ENCODE measurements around the gene S100A10. TPM values are rescaled to one million over a fixed set of nuclear protein-coding genes. Genes with fewer than 3 reads are reported as not detected.

S100A10 gene
- total RNA-seq, 1 experiment from 2014 or later, result 1,694 TPM

- Mint-ChIP-seq H3K27me3 (ENCODE audit: insufficient read depth, unreplicated experiment) (no peaks in the 10 kb centered on the region), H3K9me3 (ENCODE audit: unreplicated experiment) (no peaks in the 10 kb centered on the region), H3K4me1 (ENCODE audit: insufficient read depth, unreplicated experiment) (peaks cover 28% of the 10 kb centered on the region), H3K36me3 (ENCODE audit: insufficient read depth, unreplicated experiment) (peaks cover 9% of the 10 kb centered on the region), H3K4me3 (ENCODE audit: unreplicated experiment) (no peak overlapping the region), H3K27ac (ENCODE audit: low read depth, unreplicated experiment) (peak overlapping the region; percentile 99)
- DNase-seq (ENCODE audit: unreplicated experiment), result no peak
- TF ChIP-seq CTCF (IDR thresholded peaks at IDR 0.05; ENCODE audit: unreplicated experiment), result no peak
- no TSS peak for BruUV-seq (replicated peaks)
- POLR2A ChIA-PET, result interaction anchor here (0.8 to 17.6 kb wide), 9 partner anchors 8 to 745 kb away, joined by 3 to 453 read pairs (median 10); partner anchors contain the start of genes S100A10 and S100A11
- intact Hi-C loops (cut with micrococcal nuclease), result no loop called here
- CTCF ChIA-PET, result interaction anchor here (1.2 to 3.5 kb wide), 2 partner anchors 9 to 52 kb away, joined by 3 to 21 read pairs; no protein-coding TSS in a partner anchor
Observed at GRCh38 chr1:151943591-151943990, 50.1 kb downstream of the S100A10 start.

- ChIA-PET POLR2A (interaction anchor here (0.8 to 17.6 kb wide), 3 partner anchors 27 to 52 kb away, joined by 3 to 453 read pairs (median 5); partner anchors contain the start of gene S100A10), CTCF (interaction anchor here (0.7 to 14.5 kb wide), 4 partner anchors 8 to 58 kb away, joined by 3 to 350 read pairs (median 4); no protein-coding TSS in a partner anchor)
- Mint-ChIP-seq H3K4me3 (ENCODE audit: unreplicated experiment) (no peak overlapping the region), H3K27ac (ENCODE audit: low read depth, unreplicated experiment) (no peak overlapping the region), H3K9me3 (ENCODE audit: unreplicated experiment) (no peaks in the 10 kb centered on the region), H3K4me1 (ENCODE audit: insufficient read depth, unreplicated experiment) (peaks cover 28% of the 10 kb centered on the region), H3K27me3 (ENCODE audit: insufficient read depth, unreplicated experiment) (no peaks in the 10 kb centered on the region), H3K36me3 (ENCODE audit: insufficient read depth, unreplicated experiment) (peaks cover 9% of the 10 kb centered on the region)
- TF ChIP-seq CTCF (IDR thresholded peaks at IDR 0.05; ENCODE audit: unreplicated experiment), result no peak
- no peak for DNase-seq (ENCODE audit: unreplicated experiment)
- intact Hi-C loops (cut with micrococcal nuclease), result no loop called here
- BruUV-seq (replicated peaks), result no TSS peak
Observed at GRCh38 chr1:151942882-151943281, 50.8 kb downstream of the S100A10 start.

GRCh38 chr1:151940541-151940940, 53.1 kb downstream of the S100A10 start:
- no peak for TF ChIP-seq CTCF (IDR thresholded peaks at IDR 0.05; ENCODE audit: unreplicated experiment)
- peak overlapping the region; percentile 88 for H3K27ac Mint-ChIP-seq (ENCODE audit: low read depth, unreplicated experiment)

GRCh38 chr1:151939779-151940178, 53.9 kb downstream of the S100A10 start:
- no peaks in the 10 kb centered on the region for H3K36me3 Mint-ChIP-seq (ENCODE audit: insufficient read depth, unreplicated experiment)
- ChIA-PET CTCF (interaction anchor here (0.5 to 14.5 kb wide), 11 partner anchors 20 to 1719 kb away, joined by 3 to 350 read pairs (median 6); no protein-coding TSS in a partner anchor), POLR2A (interaction anchor here (0.9 to 17.6 kb wide), 9 partner anchors 15 to 112 kb away, joined by 3 to 453 read pairs (median 4); partner anchors contain the start of genes S100A10, S100A11 and THEM4)
- intact Hi-C loops (cut with micrococcal nuclease), result loop anchor here (10.0 kb wide), 1 partner anchor 245 kb away; no protein-coding TSS in a partner anchor
- H3K27ac Mint-ChIP-seq (ENCODE audit: low read depth, unreplicated experiment), result no peak overlapping the region
- no peaks in the 10 kb centered on the region for H3K27me3 Mint-ChIP-seq (ENCODE audit: insufficient read depth, unreplicated experiment)
- peaks cover 13% of the 10 kb centered on the region for H3K4me1 Mint-ChIP-seq (ENCODE audit: insufficient read depth, unreplicated experiment)
- no TSS peak for BruUV-seq (replicated peaks)
- DNase-seq (ENCODE audit: unreplicated experiment), result no peak
- no peaks in the 10 kb centered on the region for H3K9me3 Mint-ChIP-seq (ENCODE audit: unreplicated experiment)
- no peak overlapping the region for H3K4me3 Mint-ChIP-seq (ENCODE audit: unreplicated experiment)
- no peak for TF ChIP-seq CTCF (IDR thresholded peaks at IDR 0.05; ENCODE audit: unreplicated experiment)

More at GRCh38 chr1:151940541-151940940, 53.1 kb downstream of the S100A10 start:
- intact Hi-C loops (cut with micrococcal nuclease), result no loop called here
- Mint-ChIP-seq H3K9me3 (ENCODE audit: unreplicated experiment) (no peaks in the 10 kb centered on the region), H3K36me3 (ENCODE audit: insufficient read depth, unreplicated experiment) (peaks cover 3% of the 10 kb centered on the region), H3K27me3 (ENCODE audit: insufficient read depth, unreplicated experiment) (no peaks in the 10 kb centered on the region), H3K4me3 (ENCODE audit: unreplicated experiment) (no peak overlapping the region), H3K4me1 (ENCODE audit: insufficient read depth, unreplicated experiment) (peaks cover 10% of the 10 kb centered on the region)
- DNase-seq (ENCODE audit: unreplicated experiment), result no peak
- POLR2A ChIA-PET, result interaction anchor here (0.6 to 17.6 kb wide), 16 partner anchors 9 to 227 kb away, joined by 3 to 453 read pairs (median 5); partner anchors contain the start of genes S100A10, S100A11 and THEM4
- no TSS peak for BruUV-seq (replicated peaks)
- CTCF ChIA-PET, result interaction anchor here (0.6 to 14.5 kb wide), 13 partner anchors 10 to 1719 kb away, joined by 3 to 350 read pairs (median 5); partner anchors contain the start of gene THEM4

Data from MCF 10A (cell line).